Mucosa of descending colon (tissue), 3 donors: Measurements from ENCODE around the gene SAP30L. TPM values are rescaled to one million over a fixed set of nuclear protein-coding genes. Genes with fewer than 3 reads are reported as not detected.
A peak's percentile ranks its signal among the peaks of the same experiment; 100 is the strongest.

Source experiments
- ATAC-seq: fragments of 200-7000 bp; cut with Tn5 transposase; one replicate; pipeline ENCODE4 v1.9.1; 2020; ENCODE audit warnings: mild to moderate bottlenecking, moderate library complexity
- DNase-seq, 3 donors: peaks; one replicate each; pipeline ENCODE4 v3.0.0-alpha.2; 2020
- H3K36me3 ChIP-seq: fragments of 200-600 bp; one replicate; pipeline ENCODE4 v1.8.0; 2021; ENCODE audit warnings: low read depth, mild to moderate bottlenecking
- H3K4me1 ChIP-seq: fragments of 200-600 bp; one replicate; pipeline ENCODE4 v1.8.0; 2021; ENCODE audit warnings: low read depth, mild to moderate bottlenecking
- H3K4me3 ChIP-seq: fragments of 200-600 bp; one replicate; pipeline ENCODE4 v1.8.0; 2021; ENCODE audit warnings: mild to moderate bottlenecking
- H3K9me3 ChIP-seq: fragments of 200-600 bp; one replicate; pipeline ENCODE4 v1.8.0; 2021; ENCODE audit warnings: mild to moderate bottlenecking
- CTCF ChIP-seq: fragments of 200-600 bp; IDR thresholded peaks from one replicate; pipeline ENCODE4 v1.8.0; 2022; ENCODE audit warnings: antibody characterized with exemption, mild to moderate bottlenecking
- intact Hi-C, 2 donors: fragments of 100-400 bp; cut with DNase I in 1 of 2; cut with micrococcal nuclease in 1 of 2; formaldehyde crosslinking; loops; one replicate each; pipeline versions ENCODE4 v1.11.0 to v1.11.1; 2022; cut with DNase I, micrococcal nuclease
- total RNA-seq, 3 donors: library from RNA; stranded (reverse); fragmentation: NEBNext Ultra II Directional in 2 of 3; extraction: Animal tissue kit (Norgen Biotek cat#: 25700) in 2 of 3; gene quantifications; one replicate each; pipeline versions ENCODE4 v1.2.1 to v1.2.4, GENCODE V29; 2021 to 2023
- donor health status: DM: no; HTN: no; CAD: no; lungs with moderate emphysema.
- donor health status: DM: no; HTN: no; CAD: no.
- donor health status: DM: no; HTN: yes; CAD: no.

SAP30L gene
- total RNA-seq, 3 donors from 2014 or later = 55.0 to 65.6 (median 63.5) TPM

GRCh38 chr5:154442801-154443200 is 3.0 kb upstream of the SAP30L start:
- Histone ChIP-seq H3K9me3 (no peaks in the 10 kb centered on the region), H3K4me1 (no peaks in the 10 kb centered on the region), H3K36me3 (no peaks in the 10 kb centered on the region), H3K4me3 (no peak overlapping the region)
- no peak for TF ChIP-seq CTCF
- intact Hi-C loops = no loop called here
- ATAC-seq (no peak), DNase-seq (no peak)

- Histone ChIP-seq H3K4me3 (peak overlapping the region; percentile 96), H3K36me3 (no peaks in the 10 kb centered on the region), H3K4me1 (no peaks in the 10 kb centered on the region), H3K9me3 (no peaks in the 10 kb centered on the region)
- intact Hi-C loops = no loop called here
- DNase-seq = peak; percentile 16 to 58 (median 48)
- peak; percentile 8 for ATAC-seq
- no peak for TF ChIP-seq CTCF
Observed at GRCh38 chr5:154444556-154445421, 1.0 kb upstream of the SAP30L start.

GRCh38 chr5:154446195-154447088 is 645 bp downstream of the SAP30L start:
- Histone ChIP-seq H3K9me3 (no peaks in the 10 kb centered on the region), H3K4me1 (no peaks in the 10 kb centered on the region), H3K4me3 (peak overlapping the region; percentile 96), H3K36me3 (no peaks in the 10 kb centered on the region)
- intact Hi-C loops = no loop called here
- DNase-seq (peak; percentile 59 to 74 (median 71)), ATAC-seq (peak; percentile 42)
- TF ChIP-seq CTCF = no peak

GRCh38 chr5:154447089-154447725 is 1.4 kb downstream of the SAP30L start:
- Histone ChIP-seq H3K36me3 (no peaks in the 10 kb centered on the region), H3K9me3 (no peaks in the 10 kb centered on the region), H3K4me1 (no peaks in the 10 kb centered on the region), H3K4me3 (no peak overlapping the region)
- intact Hi-C loops = no loop called here
- DNase-seq (no peak), ATAC-seq (no peak)
- TF ChIP-seq CTCF = no peak

GRCh38 chr5:154449786-154450185 is 4.0 kb downstream of the SAP30L start:
- no peaks in the 10 kb centered on the region for H3K36me3 ChIP-seq
- TF ChIP-seq CTCF = no peak
- ATAC-seq = no peak
- intact Hi-C loops = no loop called here
- DNase-seq = no peak
- no peaks in the 10 kb centered on the region for H3K4me1 ChIP-seq
- H3K4me3 ChIP-seq = no peak overlapping the region
- H3K9me3 ChIP-seq = no peaks in the 10 kb centered on the region
